ENCODE measurements around the gene PPP1R15A. TPM values are rescaled to one million over a fixed set of nuclear protein-coding genes. Genes with fewer than 3 reads are reported as not detected.

Gene PPP1R15A
- total and polyA plus RNA-seq, 2 of the 8 experiments (the other 6 are each of a cell fraction or from before 2014, with no cell fraction given) = 4.1 to 14.0 TPM

DNA sequence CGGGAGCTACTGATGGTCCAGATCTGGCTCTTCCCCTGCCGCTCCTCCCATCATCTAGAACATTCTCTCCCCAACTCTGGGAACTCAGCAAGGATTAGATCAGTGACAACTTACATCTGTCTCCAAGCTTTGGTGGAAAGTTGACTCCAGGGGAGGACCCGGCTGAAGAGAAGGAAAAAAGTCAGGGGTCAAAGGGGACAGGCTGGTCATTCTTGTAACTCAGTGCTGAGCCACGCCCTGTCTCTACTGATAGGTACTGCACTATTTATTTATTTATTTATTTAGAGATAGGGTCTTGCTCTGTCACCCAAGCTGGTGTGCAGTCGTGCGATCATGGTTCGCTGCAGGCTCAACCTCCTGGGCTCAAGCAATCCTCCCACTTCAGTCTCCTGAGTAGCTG lies 18.1 kb upstream of the PPP1R15A start (continued):
- TF ChIP-seq, protein P1, sequence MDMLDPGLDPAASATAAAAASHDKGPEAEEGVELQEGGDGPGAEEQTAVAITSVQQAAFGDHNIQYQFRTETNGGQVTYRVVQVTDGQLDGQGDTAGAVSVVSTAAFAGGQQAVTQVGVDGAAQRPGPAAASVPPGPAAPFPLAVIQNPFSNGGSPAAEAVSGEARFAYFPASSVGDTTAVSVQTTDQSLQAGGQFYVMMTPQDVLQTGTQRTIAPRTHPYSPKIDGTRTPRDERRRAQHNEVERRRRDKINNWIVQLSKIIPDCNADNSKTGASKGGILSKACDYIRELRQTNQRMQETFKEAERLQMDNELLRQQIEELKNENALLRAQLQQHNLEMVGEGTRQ (IDR thresholded peaks at IDR 0.05; ENCODE audit: low read length) = no peak
- TF ChIP-seq POLR2A (IDR thresholded peaks at IDR 0.05; ENCODE audit: control extremely low read depth in 1 of 2, low read depth in 2 of 2, low read length in 2 of 2) (no peak), E2F6 (IDR thresholded peaks at IDR 0.05) (no peak), PHF8 (conservative IDR thresholded peaks at IDR 0.05; ENCODE audit: low read depth, low read length) (no peak), TEAD4 (IDR thresholded peaks at IDR 0.05; ENCODE audit: low read depth, low read length) (no peak), CEBPB (IDR thresholded peaks at IDR 0.05; ENCODE audit: low read depth, low read length) (no peak)

Measured in H1 (cell line).